OCI-LY7 (cell line): ENCODE results near the gene CEP70.

Source experiments
- CTCF ChIP-seq: fragments of 200-600 bp; sonication (generic); conservative IDR thresholded peaks from 2 replicates; pipeline ENCODE4 v1.5.1; 2014; ENCODE audit warnings: mild to moderate bottlenecking, antibody characterized with exemption, low read length, moderate library complexity, mixed read lengths
- EZH2phosphoT487 ChIP-seq: fragments of 200-600 bp; sonication (generic); IDR thresholded peaks from 2 replicates; pipeline ENCODE4 v1.6.1; 2018; ENCODE audit warnings: low read depth, borderline replicate concordance, mild to moderate bottlenecking, mixed run types, antibody characterized with exemption, low read length, moderate library complexity, mixed read lengths

DNA sequence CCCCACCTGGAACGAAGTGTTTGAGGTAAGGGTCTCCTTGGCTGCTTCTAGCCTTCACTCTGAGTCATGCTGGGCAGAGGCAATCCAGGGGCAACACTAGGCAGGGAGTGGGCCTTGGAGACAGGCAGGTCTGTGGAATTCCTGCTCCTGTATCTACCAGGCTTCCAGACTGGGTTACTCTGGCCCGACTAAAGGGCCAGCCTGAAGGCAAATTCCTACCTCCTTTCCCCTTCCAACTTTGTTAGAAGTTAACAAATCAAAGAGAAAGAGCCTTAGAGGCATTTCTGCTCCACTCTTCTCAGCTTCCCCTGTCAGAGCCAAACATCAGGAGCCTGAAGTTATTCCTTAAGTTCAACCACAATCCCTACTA is 129.6 kb downstream of the CEP70 start:
- TF ChIP-seq CTCF, result no peak
- no peak for TF ChIP-seq EZH2phosphoT487
